ENCODE measurements around the gene OSBP2.

The OSBP2 gene

DNA sequence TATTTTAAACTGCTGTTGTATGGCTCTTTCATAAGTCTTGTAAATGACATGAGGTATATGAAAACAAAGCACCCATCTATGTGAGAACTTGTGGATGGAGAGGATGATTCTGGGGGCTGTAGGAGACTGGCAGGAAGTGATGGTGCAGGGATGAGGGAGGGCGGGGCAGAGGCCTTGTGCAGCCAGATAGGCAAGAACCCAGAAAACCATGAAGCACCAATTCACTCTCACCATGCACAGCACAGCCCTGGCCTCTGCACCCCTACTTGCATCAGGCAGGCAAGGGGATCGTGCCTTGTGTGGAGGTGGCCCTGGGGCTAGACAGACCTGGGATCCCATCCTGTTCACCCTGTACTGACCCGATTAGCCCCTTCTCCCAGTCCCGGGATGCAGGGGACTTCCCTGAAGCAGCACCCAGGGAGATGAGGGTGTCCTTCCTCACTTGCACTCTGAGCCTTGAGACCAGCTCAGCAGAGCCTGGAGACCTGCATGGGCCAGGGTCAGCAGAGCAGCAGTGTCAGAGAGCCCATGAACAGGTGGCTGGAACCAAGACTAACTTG lies 188.4 kb downstream of the OSBP2 start:
- no peak for DNase-seq

DNA sequence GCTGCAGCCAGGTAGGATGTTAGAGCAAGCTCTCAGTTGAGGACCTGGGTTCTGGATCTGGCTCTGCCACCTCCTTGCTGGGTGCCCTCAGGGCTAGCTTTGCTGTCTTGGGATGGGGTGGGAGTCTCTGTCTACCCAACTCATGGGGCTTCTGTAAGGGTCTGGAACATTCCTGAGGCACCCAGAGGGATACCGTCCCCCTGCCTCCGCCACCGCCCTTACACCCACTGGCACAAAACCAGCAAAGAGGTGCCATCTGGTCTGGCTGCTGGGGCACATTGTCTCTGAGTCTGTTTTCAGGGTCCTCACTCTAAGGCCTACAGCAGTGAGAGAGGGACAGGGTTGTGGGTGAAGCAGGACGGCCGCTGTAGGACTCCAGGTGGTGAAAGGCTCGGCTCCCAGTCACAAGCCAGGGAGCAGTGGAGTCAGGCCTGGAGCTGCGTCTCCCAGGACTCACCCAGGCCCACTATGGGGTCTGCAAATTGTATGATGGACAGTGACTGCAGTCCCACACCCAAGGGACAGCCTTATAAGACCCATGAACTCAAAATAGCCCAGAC lies 189.0 kb downstream of the OSBP2 start:
- DNase-seq, result no peak

DNA sequence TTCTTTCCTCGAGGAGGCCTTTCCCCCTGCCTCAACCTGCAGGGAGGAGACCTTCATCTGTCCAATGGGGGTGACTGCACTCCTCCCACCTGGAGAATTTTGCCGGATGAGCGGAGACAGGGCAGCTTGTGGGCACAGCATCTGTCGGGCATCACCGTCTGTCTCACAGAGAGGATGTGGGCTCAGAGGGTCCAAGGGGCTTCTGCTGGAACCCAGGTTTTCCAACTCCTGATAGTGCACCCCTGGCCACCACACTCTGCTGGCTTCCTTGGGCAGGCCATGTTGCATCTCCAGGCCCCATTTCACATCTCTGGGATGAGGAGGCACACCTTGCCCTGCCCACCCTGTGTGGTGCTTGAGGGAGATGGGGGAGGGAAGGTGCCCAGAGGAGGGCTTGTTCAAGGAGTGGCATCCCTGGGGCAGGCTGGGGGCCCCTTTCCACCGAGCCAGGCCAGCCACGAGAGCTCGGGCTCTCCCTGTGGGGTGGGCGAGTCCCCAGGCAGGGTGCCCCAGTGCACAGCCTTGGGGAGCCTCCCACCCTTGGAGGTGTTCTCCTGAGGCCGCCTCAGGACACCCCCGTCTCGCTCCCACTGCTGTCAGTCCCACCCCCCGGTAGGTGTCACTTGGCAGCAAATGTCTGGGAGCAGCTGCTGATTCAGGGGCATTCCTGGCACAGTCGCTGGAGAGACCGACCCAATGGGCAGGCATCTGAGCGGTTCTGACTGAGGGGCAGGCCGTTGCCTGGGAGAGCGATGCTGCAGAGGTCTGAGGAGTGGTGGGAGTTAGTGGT lies 189.7 kb downstream of the OSBP2 start:
- DNase-seq, result no peak

DNA sequence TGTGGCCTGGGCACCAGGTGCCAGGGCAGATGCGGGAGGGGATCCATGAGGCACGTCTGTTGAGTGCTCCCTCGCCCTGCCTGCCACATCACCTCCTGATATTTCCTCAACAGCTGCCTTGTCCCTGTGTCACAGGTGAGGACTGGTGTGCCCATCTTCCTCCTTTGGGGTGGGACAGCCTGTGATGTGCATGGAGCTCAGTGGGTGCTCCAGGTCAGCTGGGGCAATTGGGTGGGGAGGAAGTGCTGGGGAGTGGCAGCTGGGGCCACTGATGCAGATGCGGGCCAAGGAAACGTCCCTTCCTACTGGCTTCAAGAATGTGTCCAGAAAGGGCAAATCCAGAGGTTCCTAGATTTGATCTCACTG lies 190.3 kb downstream of the OSBP2 start:
- DNase-seq, result no peak

DNA sequence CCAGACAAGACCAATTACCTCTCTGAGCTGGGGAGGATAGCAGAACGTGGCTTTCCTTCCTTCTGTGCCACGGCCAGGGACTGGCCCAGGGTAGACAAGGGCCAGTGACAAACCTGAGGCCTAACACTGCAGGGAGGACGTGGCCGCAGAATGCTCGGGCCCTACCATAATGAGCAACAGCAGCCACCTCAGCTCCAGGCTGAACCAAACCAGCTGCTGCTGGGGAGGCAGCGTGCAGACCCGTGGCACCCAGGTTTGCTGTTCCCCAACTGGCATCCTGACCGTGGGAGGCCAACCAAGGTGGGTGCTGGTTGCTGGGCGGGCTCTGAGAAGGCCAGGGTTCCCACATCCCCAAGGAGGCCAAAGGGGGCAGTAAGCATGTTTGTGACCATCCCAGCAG lies 190.9 kb downstream of the OSBP2 start:
- no peak for DNase-seq

DNA sequence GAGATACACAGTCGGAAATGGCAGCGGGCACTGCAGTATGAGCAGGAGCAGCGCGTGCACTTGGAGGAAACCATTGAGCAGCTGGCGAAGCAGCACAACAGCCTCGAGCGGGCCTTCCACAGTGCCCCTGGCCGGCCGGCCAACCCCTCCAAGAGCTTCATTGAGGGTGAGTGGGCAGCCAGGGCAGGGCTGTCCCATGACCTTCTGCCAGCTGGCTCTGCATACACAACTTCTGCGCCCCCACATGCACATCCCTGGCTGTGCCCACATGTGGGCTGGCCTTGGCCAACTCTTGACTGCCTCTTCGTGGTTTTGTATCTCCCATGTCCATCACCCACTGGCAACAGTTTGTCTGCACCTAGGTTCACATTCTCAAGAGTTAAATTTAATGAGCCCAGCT lies 192.8 kb downstream of the OSBP2 start:
- DNase-seq, result no peak

DNA sequence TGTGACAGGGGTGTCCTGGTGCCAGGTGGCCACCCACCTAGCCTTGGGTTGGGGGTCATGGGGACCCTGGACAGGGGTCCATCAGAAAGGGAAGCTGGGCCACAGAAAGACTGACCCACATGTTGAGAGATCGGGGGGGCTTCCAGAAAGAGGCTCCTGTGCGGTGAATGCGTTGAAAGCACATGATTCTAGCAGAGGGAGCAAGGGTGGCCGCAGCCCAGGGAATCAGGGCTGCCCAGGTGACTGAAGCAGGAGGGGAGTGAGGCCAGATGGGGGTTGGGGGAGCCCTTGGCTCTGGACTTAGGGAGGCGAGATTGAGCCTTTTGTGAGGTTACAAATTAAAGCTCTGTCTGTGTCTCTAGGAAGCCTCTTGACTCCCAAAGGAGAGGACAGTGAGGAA lies 193.2 kb downstream of the OSBP2 start:
- DNase-seq, result no peak

DNA sequence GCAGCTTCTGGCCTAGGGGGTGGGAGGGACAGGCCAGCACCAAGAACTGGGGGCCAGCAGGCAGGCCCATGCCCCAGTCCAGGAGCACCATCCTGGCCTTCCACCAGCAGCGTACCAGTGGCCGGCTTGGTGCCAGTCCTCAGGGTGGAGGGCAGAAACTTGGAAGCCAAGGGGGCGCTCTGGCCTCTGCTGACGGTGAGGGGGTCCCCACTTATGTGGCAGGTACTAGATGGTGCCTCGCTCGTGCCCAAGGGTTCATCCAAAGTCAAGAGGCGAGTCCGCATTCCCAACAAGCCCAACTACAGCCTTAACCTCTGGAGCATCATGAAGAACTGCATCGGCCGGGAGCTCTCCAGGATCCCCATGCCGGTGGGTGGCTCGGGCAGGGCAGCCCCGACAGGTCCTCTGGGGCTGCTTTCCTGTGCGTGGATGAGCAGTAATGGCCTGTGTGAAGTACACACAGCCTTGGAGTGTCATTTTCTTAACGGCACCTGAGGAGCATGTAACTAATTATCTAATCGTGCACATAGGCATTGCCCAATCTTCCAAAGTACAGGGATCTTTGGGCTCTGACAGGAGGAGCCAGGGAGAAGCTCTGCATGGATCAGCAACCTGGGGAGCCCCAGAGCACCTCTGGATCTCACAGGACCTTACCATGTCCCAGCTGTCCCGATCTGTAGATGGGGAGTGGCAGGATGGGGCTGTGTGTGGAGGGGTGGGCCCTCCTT lies 194.8 kb downstream of the OSBP2 start:
- no peak for DNase-seq

DNA sequence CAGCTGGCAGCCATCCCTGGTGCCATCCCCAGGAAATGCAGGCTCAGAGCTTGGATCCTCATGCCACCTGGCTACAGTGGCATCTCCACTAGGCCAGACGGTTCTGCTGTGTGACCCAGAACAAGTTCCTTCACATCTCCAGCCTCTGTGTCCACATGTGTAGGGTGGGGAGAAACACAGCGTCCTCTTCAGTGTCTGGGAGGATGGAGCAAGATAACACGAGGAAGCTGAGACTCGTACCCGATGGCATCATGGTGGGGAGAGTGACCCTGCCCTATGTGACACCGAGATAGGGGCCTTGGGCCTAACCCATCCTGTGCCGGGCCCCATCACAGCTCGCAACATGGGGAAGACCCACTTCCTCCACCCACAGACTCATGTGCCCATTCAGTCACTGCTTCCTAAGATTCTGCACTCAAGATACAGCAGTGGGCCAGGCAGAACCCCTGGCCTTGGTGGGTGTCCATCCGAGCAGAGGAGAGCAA lies 195.4 kb downstream of the OSBP2 start:
- no peak for DNase-seq

DNA sequence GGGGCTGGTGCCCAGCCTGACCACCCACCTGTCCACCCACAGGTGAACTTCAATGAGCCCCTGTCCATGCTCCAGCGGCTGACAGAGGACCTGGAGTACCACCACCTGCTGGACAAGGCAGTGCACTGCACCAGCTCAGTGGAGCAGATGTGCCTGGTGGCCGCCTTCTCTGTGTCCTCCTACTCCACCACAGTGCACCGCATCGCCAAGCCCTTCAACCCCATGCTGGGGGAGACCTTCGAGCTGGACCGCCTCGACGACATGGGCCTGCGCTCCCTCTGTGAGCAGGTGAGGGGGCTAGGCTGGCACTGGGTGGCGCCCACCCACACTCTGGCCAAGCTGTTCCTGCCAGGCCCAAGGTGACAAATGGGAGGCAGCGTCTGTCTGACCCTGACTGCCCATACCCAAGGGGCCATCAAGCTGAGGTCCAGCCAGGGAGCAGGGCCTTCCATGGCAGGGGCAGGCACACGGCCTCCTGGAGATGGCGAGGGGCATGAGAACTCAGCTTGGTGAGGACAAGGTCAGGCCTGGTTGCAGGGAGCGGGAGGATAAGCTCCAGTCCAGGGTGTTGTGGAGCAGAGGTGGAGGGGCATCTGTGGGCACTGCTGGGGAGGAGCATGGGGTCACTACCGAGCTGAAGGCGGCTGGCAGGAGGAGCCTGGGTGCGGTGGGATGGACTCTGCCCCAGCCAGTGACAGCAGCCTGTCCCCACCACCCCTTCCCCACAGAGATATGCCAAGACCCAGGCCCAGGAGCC lies 196.2 kb downstream of the OSBP2 start:
- DNase-seq, result no peak

DNA sequence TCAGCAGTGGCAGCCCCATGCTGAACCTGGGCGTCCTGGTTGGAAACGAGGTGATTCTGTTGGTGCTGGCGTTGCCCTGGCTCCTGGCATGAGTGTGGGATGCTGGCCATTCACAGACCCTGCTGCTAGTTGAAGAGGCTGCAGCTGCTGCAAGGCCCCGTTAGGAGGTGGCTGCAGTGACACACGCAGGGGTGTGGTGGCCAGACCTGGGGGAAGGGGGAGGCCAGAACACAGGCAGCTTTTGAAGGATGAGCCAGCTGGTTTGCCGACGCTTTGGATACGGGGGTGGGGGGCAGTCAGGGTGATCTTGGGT lies 196.7 kb downstream of the OSBP2 start:
- no peak for DNase-seq

DNA sequence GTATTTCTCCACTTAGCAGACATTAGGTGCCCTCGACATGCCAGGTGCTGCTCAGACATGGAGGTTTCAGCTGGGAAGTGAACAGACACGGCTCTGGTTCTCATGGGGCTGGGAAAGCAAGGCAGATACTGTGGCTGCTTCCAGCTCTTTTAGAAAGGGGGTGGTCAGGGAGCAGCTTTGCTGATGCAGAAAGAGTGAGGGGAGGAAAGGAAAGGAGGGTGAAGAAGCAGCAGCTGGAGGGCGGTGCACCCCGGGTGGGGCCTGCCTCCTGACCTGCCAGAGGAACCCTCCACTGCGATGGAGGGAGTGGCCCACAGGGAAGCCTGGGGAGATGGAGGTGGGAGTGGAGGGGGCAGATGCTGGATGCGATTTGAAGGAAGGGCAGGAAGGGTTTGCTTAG lies 197.1 kb downstream of the OSBP2 start:
- DNase-seq, result no peak

DNA sequence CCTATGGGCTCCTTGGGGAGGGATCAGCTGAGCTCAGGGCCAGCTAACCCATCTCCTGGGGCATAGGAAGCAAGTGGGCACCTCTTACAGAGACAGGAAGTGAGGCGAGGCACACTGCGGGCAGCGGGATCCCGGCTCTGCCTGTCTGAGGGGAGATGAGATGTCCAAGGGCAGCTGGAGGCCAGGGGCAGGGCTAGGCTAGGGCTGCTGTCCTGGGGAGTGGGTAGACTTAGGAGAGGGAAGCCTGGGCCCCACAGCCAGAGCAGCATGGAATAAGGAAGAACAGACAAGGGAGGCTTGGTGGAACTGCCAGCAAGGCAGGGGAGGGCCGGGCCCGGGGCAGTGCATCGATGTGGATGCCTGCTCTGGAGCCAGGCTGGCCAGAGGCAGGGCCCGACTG lies 197.6 kb downstream of the OSBP2 start:
- DNase-seq, result no peak

DNA sequence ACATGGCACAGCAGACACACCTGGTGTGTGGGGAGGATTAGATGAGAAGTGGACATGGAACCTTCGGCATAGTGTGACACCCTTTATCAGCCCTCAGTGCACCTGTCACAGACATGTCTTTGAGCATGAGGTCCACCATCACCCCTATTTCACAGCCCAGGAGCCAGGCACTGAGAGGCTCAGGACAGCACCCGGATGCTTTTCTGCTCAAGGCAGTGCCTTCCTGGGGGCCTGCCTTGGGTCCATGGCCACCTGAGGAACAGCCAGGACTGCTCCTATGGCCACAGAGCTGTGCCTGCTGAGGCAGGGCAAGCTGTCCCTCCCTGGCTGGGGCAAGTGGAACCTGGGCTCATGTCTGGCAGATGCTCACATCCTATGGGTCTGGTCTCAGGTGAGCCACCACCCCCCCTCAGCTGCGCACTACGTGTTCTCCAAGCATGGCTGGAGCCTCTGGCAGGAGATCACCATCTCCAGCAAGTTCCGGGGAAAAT lies 198.1 kb downstream of the OSBP2 start:
- no peak for DNase-seq

DNA sequence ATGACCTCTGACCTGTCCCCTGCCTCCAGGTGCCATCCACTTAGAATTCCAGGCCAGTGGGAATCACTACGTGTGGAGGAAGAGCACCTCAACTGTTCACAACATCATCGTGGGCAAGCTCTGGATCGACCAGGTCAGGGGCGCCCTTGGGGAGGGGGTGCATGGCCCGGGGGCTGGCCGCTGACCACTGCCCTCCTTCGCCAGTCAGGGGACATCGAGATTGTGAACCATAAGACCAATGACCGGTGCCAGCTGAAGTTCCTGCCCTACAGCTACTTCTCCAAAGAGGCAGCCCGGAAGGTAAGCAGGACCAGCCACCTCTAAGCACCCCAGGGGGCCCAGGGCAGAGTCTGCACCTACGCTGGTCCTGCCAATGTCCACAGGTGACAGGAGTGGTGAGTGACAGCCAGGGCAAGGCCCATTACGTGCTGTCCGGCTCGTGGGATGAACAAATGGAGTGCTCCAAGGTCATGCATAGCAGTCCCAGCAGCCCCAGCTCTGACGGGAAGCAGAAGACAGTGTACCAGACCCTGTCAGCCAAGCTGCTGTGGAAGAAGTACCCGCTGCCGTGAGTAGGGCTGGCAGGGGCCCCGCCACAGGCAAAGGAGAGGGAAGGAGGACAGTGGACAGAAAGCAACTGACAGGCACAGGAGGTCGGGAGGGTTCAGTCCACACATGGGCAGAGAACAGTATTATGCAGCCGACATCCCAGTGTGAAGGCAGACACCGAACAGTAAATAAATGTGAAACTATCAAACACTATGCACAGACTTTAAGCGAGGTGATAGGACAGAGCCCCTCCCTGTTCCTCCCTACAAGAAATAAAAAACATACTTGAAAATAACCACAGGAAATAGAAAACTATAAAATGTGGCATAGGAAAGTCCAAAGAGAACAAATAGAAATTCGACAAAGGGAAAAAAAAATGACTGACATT lies 199.0 kb downstream of the OSBP2 start:
- DNase-seq, result no peak

DNA sequence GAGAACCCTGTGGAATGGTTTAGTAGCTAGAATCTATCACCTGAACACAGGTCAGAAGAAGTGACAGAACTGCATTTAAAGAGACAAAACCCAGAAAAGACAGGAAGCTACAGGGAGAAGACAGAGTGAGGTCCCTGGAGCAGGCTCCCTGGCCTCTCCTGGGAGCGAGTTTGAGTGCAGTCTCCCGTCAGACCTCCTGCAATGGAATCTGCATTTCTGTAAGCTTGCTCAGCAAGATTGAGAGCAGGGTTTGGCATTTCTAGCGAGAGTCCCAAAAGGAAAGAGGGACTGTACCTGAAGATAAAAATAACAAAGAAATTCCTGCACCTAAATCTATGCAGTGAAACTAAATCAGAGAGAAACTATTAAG lies 199.7 kb downstream of the OSBP2 start:
- no peak for DNase-seq

DNA sequence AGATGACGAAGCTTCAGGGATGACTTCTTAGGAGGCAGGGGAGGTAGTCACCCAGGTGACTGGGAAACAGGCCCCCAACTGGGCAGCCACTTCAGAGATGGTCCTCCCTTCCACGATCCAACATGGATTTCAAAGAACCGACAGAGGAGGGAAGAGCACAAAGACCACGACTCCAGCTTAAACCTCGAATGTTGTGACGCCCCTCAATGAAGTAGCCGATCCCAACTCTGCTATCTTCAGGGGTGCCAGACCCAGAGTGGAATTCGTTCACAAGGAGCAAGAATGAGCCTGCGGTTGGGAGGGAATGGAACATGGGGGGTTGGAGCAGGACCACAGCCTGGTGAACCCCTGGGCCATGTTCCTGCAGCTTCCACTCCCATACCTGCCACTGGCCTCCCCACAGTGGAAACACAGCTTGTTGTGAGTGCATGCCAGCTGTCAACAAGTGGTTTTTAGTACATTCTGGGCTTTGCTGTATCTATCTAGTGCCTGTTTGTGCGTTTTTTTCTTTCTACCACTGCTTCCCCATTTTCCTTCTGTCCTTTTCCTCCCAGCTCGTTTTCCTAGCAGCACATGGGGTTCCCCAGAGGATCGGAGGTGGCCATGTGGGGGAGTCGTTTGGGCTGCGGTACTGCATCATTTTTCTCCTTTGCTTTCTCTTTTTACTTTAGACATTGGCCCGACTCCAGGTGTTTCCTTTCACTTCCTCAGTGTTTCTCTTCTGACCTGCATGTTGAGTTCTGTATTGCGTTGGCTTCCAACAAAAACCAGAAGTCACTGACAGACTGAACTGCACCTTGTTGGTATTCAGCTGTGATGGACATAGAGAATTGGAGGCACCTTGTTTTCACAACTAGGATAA lies 208.1 kb downstream of the OSBP2 start:
- no peak for DNase-seq

DNA sequence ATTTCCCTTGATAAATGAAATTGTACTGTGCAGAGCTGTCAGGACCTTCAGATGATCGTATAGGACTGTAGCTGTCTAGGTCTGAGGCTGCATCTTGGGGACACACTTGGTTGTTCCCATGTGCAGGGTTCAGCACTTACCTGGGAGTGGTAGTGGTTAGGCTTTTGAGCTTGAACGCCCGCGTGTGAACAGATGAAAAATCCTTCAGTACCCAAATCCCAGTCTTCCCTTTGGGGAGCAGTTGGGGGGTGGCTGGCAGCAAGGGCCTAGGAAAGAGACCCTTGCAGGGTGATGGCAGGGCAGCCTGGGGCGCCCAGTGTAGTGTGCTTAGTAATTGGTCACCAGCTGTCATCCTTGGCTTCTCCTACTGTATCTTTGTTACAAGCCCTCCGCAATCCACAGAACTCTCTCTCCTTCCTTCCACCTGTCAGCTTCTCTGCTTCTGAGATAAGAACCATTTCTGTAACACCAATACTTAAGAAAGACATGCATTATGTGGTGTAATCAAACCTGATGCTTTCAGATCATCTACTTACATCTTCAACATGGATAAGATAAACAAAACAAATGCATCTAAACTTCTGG lies 209.3 kb downstream of the OSBP2 start:
- no peak for DNase-seq

DNA sequence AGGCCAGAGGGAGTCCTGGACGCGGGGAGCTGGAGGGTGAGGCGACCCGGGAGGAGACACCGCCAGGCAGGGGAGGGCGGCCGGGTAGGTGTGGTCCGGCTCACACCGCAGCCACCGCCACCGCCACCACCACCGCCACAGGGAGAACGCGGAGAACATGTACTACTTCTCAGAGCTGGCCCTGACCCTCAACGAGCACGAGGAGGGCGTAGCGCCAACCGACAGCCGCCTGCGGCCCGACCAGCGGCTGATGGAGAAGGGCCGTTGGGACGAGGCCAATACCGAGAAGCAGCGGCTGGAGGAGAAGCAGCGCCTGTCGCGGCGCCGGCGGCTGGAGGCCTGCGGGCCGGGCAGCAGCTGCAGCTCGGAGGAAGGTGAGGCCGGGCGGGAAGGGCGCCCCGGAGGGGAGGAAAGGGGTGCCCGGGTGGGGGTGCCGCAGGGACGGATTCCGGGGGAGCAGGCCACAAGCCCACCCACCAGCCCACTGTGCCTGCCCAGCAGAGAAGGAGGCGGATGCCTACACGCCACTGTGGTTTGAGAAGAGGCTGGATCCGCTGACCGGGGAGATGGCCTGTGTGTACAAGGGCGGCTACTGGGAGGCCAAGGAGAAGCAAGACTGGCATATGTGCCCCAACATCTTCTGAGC lies 211.1 kb downstream of the OSBP2 start:
- DNase-seq, result no peak

DNA sequence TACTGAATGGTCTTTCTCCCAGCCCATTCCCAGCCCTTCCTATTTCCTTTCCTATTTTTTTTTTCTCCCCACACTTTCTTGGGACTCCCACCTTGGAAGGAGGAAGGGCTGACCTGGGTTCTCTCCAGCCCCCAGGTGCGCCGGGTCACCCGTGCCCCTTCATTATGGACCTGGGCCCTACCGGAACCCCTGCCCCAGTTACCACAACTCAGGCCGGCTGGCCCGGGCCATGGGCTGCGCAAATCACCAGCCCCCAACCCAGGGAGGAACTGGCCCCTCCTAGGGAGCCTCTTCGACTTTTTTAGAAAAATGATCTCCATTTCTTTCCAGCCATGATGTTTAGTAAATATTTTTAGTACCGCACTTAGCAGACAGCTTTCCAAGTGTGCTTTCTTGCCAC lies 211.7 kb downstream of the OSBP2 start:
- DNase-seq, result no peak
